ENCODE measurements around the gene LDLRAD3. TPM values are rescaled to one million over a fixed set of nuclear protein-coding genes. Genes with fewer than 3 reads are reported as not detected.
A peak's percentile ranks its signal among the peaks of the same experiment; 100 is the strongest.

LDLRAD3 gene
- polyA plus RNA-seq, 1 experiment: 7.8 TPM

GRCh38 chr11:36147491-36147890, 203.6 kb downstream of the LDLRAD3 start:
- ChIA-PET CTCF (interaction anchor here (0.6 to 1.4 kb wide), 2 partner anchors 149 to 326 kb away, joined by 5 read pairs; no protein-coding TSS in a partner anchor), POLR2A (no interaction called here)
- Histone ChIP-seq H3K4me3 (ENCODE audit: low read depth, low read length) (no peak overlapping the region), H3K27ac (ENCODE audit: low read depth, low read length) (no peak overlapping the region), H3K9me3 (ENCODE audit: control insufficient read depth, insufficient read depth, low read length) (no peaks in the 10 kb centered on the region), H3K27me3 (ENCODE audit: control insufficient read depth, insufficient read depth, low read length) (no peaks in the 10 kb centered on the region)
- no peak for TF ChIP-seq CTCF (IDR thresholded peaks at IDR 0.05; ENCODE audit: low read depth, low read length)
- no peak for DNase-seq (ENCODE audit: low read depth, low spot score)

- no peak for DNase-seq (ENCODE audit: low read depth, low spot score)
These were observed 204.8 kb downstream of the LDLRAD3 start for GRCh38 chr11:36148701-36149100.

GRCh38 chr11:36149538-36150242, 205.8 kb downstream of the LDLRAD3 start:
- DNase-seq (ENCODE audit: low read depth, low spot score): peak; percentile 97
- no peak overlapping the region for H3K4me3 ChIP-seq (ENCODE audit: low read depth, low read length)

More at GRCh38 chr11:36148701-36149100, 204.8 kb downstream of the LDLRAD3 start:
- ChIA-PET POLR2A (no interaction called here), CTCF (interaction anchor here (1.5 to 4.6 kb wide), 3 partner anchors 17 to 328 kb away, joined by 3 to 33 read pairs (median 11); no protein-coding TSS in a partner anchor)
- Histone ChIP-seq H3K27ac (ENCODE audit: low read depth, low read length) (no peak overlapping the region), H3K4me3 (ENCODE audit: low read depth, low read length) (no peak overlapping the region), H3K9me3 (ENCODE audit: control insufficient read depth, insufficient read depth, low read length) (no peaks in the 10 kb centered on the region), H3K27me3 (ENCODE audit: control insufficient read depth, insufficient read depth, low read length) (no peaks in the 10 kb centered on the region)
- no peak for TF ChIP-seq CTCF (IDR thresholded peaks at IDR 0.05; ENCODE audit: low read depth, low read length)

GRCh38 chr11:36150986-36151385, 207.1 kb downstream of the LDLRAD3 start:
- ChIA-PET POLR2A (no interaction called here), CTCF (interaction anchor here (1.2 to 4.6 kb wide), 4 partner anchors 20 to 535 kb away, joined by 3 to 33 read pairs (median 7); no protein-coding TSS in a partner anchor)
- no peak for DNase-seq (ENCODE audit: low read depth, low spot score)
- no peak for TF ChIP-seq CTCF (IDR thresholded peaks at IDR 0.05; ENCODE audit: low read depth, low read length)
- Histone ChIP-seq H3K27me3 (ENCODE audit: control insufficient read depth, insufficient read depth, low read length) (no peaks in the 10 kb centered on the region), H3K27ac (ENCODE audit: low read depth, low read length) (peak overlapping the region; percentile 21), H3K4me3 (ENCODE audit: low read depth, low read length) (no peak overlapping the region), H3K9me3 (ENCODE audit: control insufficient read depth, insufficient read depth, low read length) (no peaks in the 10 kb centered on the region)

More at GRCh38 chr11:36149538-36150242, 205.8 kb downstream of the LDLRAD3 start:
- ChIA-PET CTCF (interaction anchor here (0.6 to 4.6 kb wide), 4 partner anchors 18 to 328 kb away, joined by 3 to 33 read pairs (median 7); no protein-coding TSS in a partner anchor), POLR2A (interaction anchor here (0.7 kb wide), 1 partner anchor 120 kb away, joined by 3 read pairs; no protein-coding TSS in a partner anchor)
- H3K9me3 ChIP-seq (ENCODE audit: control insufficient read depth, insufficient read depth, low read length): no peaks in the 10 kb centered on the region
- TF ChIP-seq CTCF (IDR thresholded peaks at IDR 0.05; ENCODE audit: low read depth, low read length): peak; percentile 67
- H3K27ac ChIP-seq (ENCODE audit: low read depth, low read length): peak overlapping the region; percentile 95
- no peaks in the 10 kb centered on the region for H3K27me3 ChIP-seq (ENCODE audit: control insufficient read depth, insufficient read depth, low read length)
